Amygdala (tissue), 56 donors: ENCODE measurements around the gene PTCH2.
A peak's percentile ranks its signal among the peaks of the same experiment; 100 is the strongest.

ENCODE experiments used
- DNase-seq, 56 donors: peaks; one replicate each; lab custom pipeline; 2025; lab: John Stamatoyannopoulos, UW

Gene PTCH2

GRCh38 chr1:44842862-44843655 is at the start of gene PTCH2:
Gene PTCH2, minus strand, starts transcription at chr1:44843253. Its CDS starts 321 bp downstream, at chr1:44842932.
- DNase-seq, result peak in 45 of 56 donors; percentile 15 to 77 (median 45)

- no peak for DNase-seq
Observed at GRCh38 chr1:44890007-44890406, 47.0 kb upstream of the PTCH2 start.

GRCh38 chr1:44885406-44885805 is 42.4 kb upstream of the PTCH2 start:
- no peak for DNase-seq

GRCh38 chr1:44884746-44885145 is 41.7 kb upstream of the PTCH2 start:
- peak in 23 of 56 donors; percentile 1 to 53 (median 22) for DNase-seq

- peak in 24 of 56 donors; percentile 4 to 46 (median 18) for DNase-seq
Observed at GRCh38 chr1:44881011-44881632, 38.1 kb upstream of the PTCH2 start.

GRCh38 chr1:44874155-44874554 is 31.1 kb upstream of the PTCH2 start:
- DNase-seq, result no peak

- DNase-seq, result no peak
Observed at GRCh38 chr1:44870096-44870495, 27.0 kb upstream of the PTCH2 start.

- DNase-seq, result no peak
Observed at GRCh38 chr1:44867801-44868200, 24.7 kb upstream of the PTCH2 start.

GRCh38 chr1:44862829-44863401 is 19.9 kb upstream of the PTCH2 start:
- DNase-seq, result no peak

- no peak for DNase-seq
Observed at GRCh38 chr1:44860891-44861425, 17.9 kb upstream of the PTCH2 start.

- no peak for DNase-seq
Observed at GRCh38 chr1:44860331-44860730, 17.3 kb upstream of the PTCH2 start.

- no peak for DNase-seq
Observed at GRCh38 chr1:44857446-44857845, 14.4 kb upstream of the PTCH2 start.

- no peak for DNase-seq
Observed at GRCh38 chr1:44855742-44856141, 12.7 kb upstream of the PTCH2 start.

GRCh38 chr1:44854970-44855369 is 11.9 kb upstream of the PTCH2 start:
- peak in 2 of 56 donors; percentile 14 to 25 for DNase-seq

- no peak for DNase-seq
Observed at GRCh38 chr1:44853201-44853600, 10.1 kb upstream of the PTCH2 start.

GRCh38 chr1:44851308-44851707 is 8.3 kb upstream of the PTCH2 start:
- DNase-seq, result no peak

GRCh38 chr1:44849575-44850132 is 6.6 kb upstream of the PTCH2 start:
- no peak for DNase-seq

- DNase-seq, result peak in 25 of 56 donors; percentile 5 to 77 (median 29)
Observed at GRCh38 chr1:44848456-44849181, 5.6 kb upstream of the PTCH2 start.

GRCh38 chr1:44847845-44848244 is 4.8 kb upstream of the PTCH2 start:
- DNase-seq, result no peak

GRCh38 chr1:44846985-44847384 is 3.9 kb upstream of the PTCH2 start:
- DNase-seq, result no peak
